HepG2 (cell line): ENCODE data around the gene ARAP1. TPM values are rescaled to one million over a fixed set of nuclear protein-coding genes. Genes with fewer than 3 reads are reported as not detected.

Experiments used
- ASH2L ChIP-seq: fragments of 300-600, 200-600 bp; sonication (generic); IDR thresholded peaks from 2 replicates; pipeline ENCODE4 v1.7.0; 2017; ENCODE audit warnings: low read depth, mild to moderate bottlenecking, moderate library complexity, mixed read lengths, low read length; ENCODE audit not compliant: insufficient read length
- NCOA2 ChIP-seq: sonication (generic); formaldehyde crosslinking; IDR thresholded peaks from 2 replicates; pipeline ENCODE4 v1.8.0; 2022; ENCODE audit warnings: inconsistent platforms
- NR2F1 ChIP-seq, 2 experiments: fragments of 450-650 bp in 1 of 2; formaldehyde crosslinking in 1 of 2; IDR thresholded peaks; 2 replicates each; pipeline versions ENCODE4 v1.5.0 to v1.6.1; 2016 to 2020; ENCODE audit warnings: mild to moderate bottlenecking in 1 of 2, missing compliant biosample characterization in 1 of 2, missing genetic modification reagents in 1 of 2, moderate library complexity in 1 of 2
- PTBP1 ChIP-seq: fragments of 200-400 bp; formaldehyde crosslinking; IDR thresholded peaks from 2 replicates; pipeline ENCODE4 v1.6.1; 2018; ENCODE audit warnings: low read length, low read depth; ENCODE audit not compliant: poor library complexity, severe bottlenecking
- SALL1 ChIP-seq: sonication (generic); formaldehyde crosslinking; IDR thresholded peaks from 2 replicates; pipeline ENCODE4 v1.8.0; 2022; ENCODE audit warnings: mild to moderate bottlenecking, missing genetic modification reagents
- SOX5 ChIP-seq: IDR thresholded peaks from 2 replicates; pipeline ENCODE4 v1.6.1; 2016; ENCODE audit warnings: borderline replicate concordance
- SPEN ChIP-seq: sonication (generic); formaldehyde crosslinking; IDR thresholded peaks from 2 replicates; pipeline ENCODE4 v1.5.1; 2020; ENCODE audit warnings: low read depth, mild to moderate bottlenecking, missing genetic modification reagents
- STAT5B ChIP-seq: sonication (generic); formaldehyde crosslinking; IDR thresholded peaks from 2 replicates; pipeline ENCODE4 v1.4.0; 2020; ENCODE audit warnings: missing genetic modification reagents
- TCF7 ChIP-seq: sonication (generic); IDR thresholded peaks from 2 replicates; pipeline ENCODE4 v1.6.1; 2016; ENCODE audit warnings: antibody characterized with exemption, low read depth
- ZBTB38 ChIP-seq: sonication (generic); formaldehyde crosslinking; IDR thresholded peaks from 2 replicates; pipeline ENCODE4 v1.5.1; 2020; ENCODE audit warnings: mild to moderate bottlenecking, missing genetic modification reagents
- ZNF207 ChIP-seq: fragments of 450-650 bp; IDR thresholded peaks from 2 replicates; pipeline ENCODE4 v1.6.1; 2016; ENCODE audit warnings: antibody characterized with exemption, borderline replicate concordance
- ZNF274 ChIP-seq: sonication (generic); formaldehyde crosslinking; IDR thresholded peaks from 2 replicates; pipeline ENCODE4 v1.5.1; 2020; ENCODE audit warnings: mild to moderate bottlenecking, missing genetic modification reagents
- ZNF556 ChIP-seq: sonication (generic); formaldehyde crosslinking; IDR thresholded peaks from 2 replicates; pipeline ENCODE4 v1.4.0; 2020; ENCODE audit warnings: mild to moderate bottlenecking, missing genetic modification reagents, borderline replicate concordance
- ZNF572 ChIP-seq: sonication (generic); formaldehyde crosslinking; IDR thresholded peaks from 2 replicates; pipeline ENCODE4 v1.5.1; 2020; ENCODE audit warnings: mild to moderate bottlenecking, missing genetic modification reagents
- ZNF772 ChIP-seq: sonication (generic); formaldehyde crosslinking; IDR thresholded peaks from 2 replicates; pipeline ENCODE4 v1.5.0; 2020; ENCODE audit warnings: mild to moderate bottlenecking, missing genetic modification reagents
- ZSCAN21 ChIP-seq: sonication (generic); formaldehyde crosslinking; IDR thresholded peaks from 2 replicates; pipeline ENCODE4 v1.8.0; 2022; ENCODE audit warnings: mild to moderate bottlenecking, missing genetic modification reagents, moderate library complexity, borderline replicate concordance
- polyA plus RNA-seq, 8 experiments: library from polyadenylated mRNA; depleted of rRNA in 3 of 8; stranded (reverse) in 7 of 8; unstranded in 1 of 8; fragments of >200 nt; fragmentation: Illumina TruSeq in 4 of 8; extraction: Trizol in 4 of 8; gene quantifications; 2 replicates each; pipeline versions ENCODE4 v1.2.1 to v1.2.3, GENCODE V29; 2011 to 2016; ENCODE audit warnings: low read depth in 4 of 8, missing spikeins in 1 of 8, mixed read lengths in 1 of 8; ENCODE audit not compliant: insufficient read depth in 1 of 8
- total RNA-seq, 5 experiments: library from RNA; depleted of rRNA; stranded (reverse); fragments of >200 nt; fragmentation: Illumina TruSeq; extraction: Trizol; gene quantifications; 2 replicates each; pipeline ENCODE4 v1.2.3, GENCODE V29; 2016; ENCODE audit warnings: low read depth in 1 of 5
- TF ChIP-seq, protein P1 (sequence below): sonication (generic); formaldehyde crosslinking; IDR thresholded peaks from 2 replicates; pipeline ENCODE4 v1.9.0; 2021; ENCODE audit warnings: mild to moderate bottlenecking, missing genetic modification reagents
- TF ChIP-seq, protein P2 (sequence below): sonication (generic); formaldehyde crosslinking; IDR thresholded peaks from 2 replicates; pipeline ENCODE4 v1.5.1; 2020; ENCODE audit warnings: missing genetic modification reagents, mild to moderate bottlenecking, borderline replicate concordance
- TF ChIP-seq, protein P3 (sequence below): sonication (generic); formaldehyde crosslinking; IDR thresholded peaks from 2 replicates; pipeline ENCODE4 v1.8.1; 2023; ENCODE audit warnings: missing genetic modification reagents, inconsistent platforms, borderline replicate concordance

Gene ARAP1
- total and polyA plus RNA-seq, 2 of the 13 experiments (the other 11 are each of a cell fraction or from before 2014, with no cell fraction given), result 43.2 to 55.5 TPM

DNA sequence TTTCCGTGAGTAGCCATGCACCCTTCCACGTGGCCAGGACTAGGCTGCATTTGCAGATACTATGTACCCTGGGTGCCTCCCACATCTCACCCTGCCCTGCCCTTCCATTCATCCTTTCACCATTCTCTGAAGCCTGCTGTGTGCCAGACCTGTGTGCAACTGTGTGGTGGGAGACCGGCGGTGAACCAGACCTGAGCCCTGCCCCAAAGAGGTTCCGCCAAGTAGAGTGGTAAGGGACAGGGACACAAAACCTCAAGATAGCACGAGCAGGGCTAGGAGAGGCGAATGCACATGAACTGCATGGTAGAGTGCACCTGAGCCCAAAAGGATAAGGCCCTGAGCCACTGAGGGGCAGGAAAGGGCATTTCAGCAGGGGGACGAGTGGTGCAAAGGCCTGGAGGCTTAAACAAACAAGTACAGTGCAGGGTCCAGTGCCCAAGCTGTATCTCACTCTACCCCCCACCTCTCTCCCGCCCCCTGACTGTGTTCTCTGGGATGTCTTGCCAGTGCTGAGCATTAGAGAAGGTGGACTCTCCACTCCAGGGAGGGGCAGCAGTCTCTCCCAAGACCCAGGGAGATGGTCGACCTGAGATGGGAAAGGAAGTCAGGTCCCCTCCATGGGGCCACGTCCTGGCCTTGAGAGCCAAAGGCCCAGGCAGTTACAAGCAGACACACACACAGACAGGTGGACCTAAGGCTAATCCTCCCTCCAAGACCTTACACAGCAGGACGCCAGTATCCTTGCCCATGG, 14.1 kb upstream of the ARAP1 start (continued):
- TF ChIP-seq SALL1 (CRISPR knock-in tag) (peak; percentile 93), ASH2L (peak; percentile 54), TCF7 (no peak), ZNF556 (CRISPR knock-in tag) (peak; percentile 61; the same call in 1 of the 2 replicates), SOX5 (CRISPR knock-in tag) (peak; percentile 61; the same call in 1 of the 2 replicates), SPEN (CRISPR knock-in tag) (peak; percentile 86), ZSCAN21 (peak; percentile 25; the same call in 1 of the 2 replicates), ZNF274 (CRISPR knock-in tag) (no peak), ZNF207 (no peak), PTBP1 (no peak), ZBTB38 (peak; percentile 76; the same call in 1 of the 2 replicates), ZNF772 (peak; percentile 51; the same call in 1 of the 2 replicates), ZNF572 (0 out of 2 replicates have a peak, but pooled peaks have one; percentile 78), STAT5B (CRISPR knock-in tag) (no peak), NR2F1 (CRISPR knock-in tag; IDR thresholded peaks at IDR 0.05) (peak; percentile 50 to 61; a peak in 2 of 4 replicates), NCOA2 (CRISPR knock-in tag) (peak; percentile 79)
- TF ChIP-seq, protein P1, sequence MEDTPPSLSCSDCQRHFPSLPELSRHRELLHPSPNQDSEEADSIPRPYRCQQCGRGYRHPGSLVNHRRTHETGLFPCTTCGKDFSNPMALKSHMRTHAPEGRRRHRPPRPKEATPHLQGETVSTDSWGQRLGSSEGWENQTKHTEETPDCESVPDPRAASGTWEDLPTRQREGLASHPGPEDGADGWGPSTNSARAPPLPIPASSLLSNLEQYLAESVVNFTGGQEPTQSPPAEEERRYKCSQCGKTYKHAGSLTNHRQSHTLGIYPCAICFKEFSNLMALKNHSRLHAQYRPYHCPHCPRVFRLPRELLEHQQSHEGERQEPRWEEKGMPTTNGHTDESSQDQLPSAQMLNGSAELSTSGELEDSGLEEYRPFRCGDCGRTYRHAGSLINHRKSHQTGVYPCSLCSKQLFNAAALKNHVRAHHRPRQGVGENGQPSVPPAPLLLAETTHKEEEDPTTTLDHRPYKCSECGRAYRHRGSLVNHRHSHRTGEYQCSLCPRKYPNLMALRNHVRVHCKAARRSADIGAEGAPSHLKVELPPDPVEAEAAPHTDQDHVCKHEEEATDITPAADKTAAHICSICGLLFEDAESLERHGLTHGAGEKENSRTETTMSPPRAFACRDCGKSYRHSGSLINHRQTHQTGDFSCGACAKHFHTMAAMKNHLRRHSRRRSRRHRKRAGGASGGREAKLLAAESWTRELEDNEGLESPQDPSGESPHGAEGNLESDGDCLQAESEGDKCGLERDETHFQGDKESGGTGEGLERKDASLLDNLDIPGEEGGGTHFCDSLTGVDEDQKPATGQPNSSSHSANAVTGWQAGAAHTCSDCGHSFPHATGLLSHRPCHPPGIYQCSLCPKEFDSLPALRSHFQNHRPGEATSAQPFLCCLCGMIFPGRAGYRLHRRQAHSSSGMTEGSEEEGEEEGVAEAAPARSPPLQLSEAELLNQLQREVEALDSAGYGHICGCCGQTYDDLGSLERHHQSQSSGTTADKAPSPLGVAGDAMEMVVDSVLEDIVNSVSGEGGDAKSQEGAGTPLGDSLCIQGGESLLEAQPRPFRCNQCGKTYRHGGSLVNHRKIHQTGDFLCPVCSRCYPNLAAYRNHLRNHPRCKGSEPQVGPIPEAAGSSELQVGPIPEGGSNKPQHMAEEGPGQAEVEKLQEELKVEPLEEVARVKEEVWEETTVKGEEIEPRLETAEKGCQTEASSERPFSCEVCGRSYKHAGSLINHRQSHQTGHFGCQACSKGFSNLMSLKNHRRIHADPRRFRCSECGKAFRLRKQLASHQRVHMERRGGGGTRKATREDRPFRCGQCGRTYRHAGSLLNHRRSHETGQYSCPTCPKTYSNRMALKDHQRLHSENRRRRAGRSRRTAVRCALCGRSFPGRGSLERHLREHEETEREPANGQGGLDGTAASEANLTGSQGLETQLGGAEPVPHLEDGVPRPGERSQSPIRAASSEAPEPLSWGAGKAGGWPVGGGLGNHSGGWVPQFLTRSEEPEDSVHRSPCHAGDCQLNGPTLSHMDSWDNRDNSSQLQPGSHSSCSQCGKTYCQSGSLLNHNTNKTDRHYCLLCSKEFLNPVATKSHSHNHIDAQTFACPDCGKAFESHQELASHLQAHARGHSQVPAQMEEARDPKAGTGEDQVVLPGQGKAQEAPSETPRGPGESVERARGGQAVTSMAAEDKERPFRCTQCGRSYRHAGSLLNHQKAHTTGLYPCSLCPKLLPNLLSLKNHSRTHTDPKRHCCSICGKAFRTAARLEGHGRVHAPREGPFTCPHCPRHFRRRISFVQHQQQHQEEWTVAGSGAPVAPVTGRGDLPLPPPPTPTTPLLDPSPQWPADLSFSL, result no peak
- TF ChIP-seq, protein P2, sequence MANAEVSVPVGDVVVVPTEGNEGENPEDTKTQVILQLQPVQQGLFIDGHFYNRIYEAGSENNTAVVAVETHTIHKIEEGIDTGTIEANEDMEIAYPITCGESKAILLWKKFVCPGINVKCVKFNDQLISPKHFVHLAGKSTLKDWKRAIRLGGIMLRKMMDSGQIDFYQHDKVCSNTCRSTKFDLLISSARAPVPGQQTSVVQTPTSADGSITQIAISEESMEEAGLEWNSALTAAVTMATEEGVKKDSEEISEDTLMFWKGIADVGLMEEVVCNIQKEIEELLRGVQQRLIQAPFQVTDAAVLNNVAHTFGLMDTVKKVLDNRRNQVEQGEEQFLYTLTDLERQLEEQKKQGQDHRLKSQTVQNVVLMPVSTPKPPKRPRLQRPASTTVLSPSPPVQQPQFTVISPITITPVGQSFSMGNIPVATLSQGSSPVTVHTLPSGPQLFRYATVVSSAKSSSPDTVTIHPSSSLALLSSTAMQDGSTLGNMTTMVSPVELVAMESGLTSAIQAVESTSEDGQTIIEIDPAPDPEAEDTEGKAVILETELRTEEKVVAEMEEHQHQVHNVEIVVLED (CRISPR knock-in tag), result no peak
- TF ChIP-seq, protein P3, sequence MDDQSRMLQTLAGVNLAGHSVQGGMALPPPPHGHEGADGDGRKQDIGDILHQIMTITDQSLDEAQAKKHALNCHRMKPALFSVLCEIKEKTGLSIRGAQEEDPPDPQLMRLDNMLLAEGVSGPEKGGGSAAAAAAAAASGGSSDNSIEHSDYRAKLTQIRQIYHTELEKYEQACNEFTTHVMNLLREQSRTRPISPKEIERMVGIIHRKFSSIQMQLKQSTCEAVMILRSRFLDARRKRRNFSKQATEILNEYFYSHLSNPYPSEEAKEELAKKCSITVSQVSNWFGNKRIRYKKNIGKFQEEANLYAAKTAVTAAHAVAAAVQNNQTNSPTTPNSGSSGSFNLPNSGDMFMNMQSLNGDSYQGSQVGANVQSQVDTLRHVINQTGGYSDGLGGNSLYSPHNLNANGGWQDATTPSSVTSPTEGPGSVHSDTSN (CRISPR knock-in tag), result no peak
